Measurements from ENCODE around the gene WWOX. TPM values are rescaled to one million over a fixed set of nuclear protein-coding genes. Genes with fewer than 3 reads are reported as not detected.

Gene WWOX
- total RNA-seq, 3 donors from 2014 or later: 11.7 to 18.0 (median 13.8) TPM

DNA sequence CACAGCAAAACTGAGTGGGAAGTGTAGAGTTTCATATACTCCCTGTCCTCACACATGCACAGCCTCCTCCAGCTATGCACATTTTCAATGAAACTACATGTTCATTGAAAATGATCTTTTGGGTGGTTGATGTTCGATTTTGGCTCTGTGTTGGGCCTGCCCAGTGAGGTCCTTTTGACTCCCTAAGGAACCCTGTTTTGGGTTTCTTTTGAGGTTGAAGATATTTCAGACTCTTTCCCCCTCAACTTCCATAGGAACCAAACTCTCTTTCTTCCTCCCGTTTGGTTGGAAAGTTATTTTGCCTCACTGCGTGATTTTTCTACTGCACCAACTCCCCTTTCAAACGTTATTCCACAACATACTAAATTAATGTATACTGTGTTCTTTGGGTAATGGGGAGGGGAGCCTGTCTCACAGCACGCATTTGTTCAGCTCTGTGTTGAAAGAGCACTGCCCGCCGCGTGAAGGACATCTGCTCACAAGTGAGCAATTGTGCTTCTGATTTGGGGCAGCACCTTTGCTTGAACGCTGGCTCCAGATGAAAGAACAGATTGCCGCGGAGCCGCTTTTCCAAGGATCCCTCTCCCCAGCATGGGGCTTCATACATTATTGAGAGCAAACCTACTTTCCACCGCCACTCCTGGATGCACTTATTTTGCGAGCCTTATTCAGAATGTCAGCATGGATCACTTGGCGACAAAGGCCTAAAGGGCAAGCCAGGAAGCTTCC, 385.9 kb downstream of the WWOX start:
- ATAC-seq (no peak), DNase-seq (no peak)
- TF ChIP-seq CTCF (IDR thresholded peaks at IDR 0.05): no peak
- Histone ChIP-seq H3K9me3 (no peaks in the 10 kb centered on the region), H3K36me3 (ENCODE audit: low read depth) (no peaks in the 10 kb centered on the region), H3K4me1 (ENCODE audit: low read depth) (no peaks in the 10 kb centered on the region), H3K4me3 (no peak overlapping the region)
- intact Hi-C loops (cut with DNase I, micrococcal nuclease): no loop called here

DNA sequence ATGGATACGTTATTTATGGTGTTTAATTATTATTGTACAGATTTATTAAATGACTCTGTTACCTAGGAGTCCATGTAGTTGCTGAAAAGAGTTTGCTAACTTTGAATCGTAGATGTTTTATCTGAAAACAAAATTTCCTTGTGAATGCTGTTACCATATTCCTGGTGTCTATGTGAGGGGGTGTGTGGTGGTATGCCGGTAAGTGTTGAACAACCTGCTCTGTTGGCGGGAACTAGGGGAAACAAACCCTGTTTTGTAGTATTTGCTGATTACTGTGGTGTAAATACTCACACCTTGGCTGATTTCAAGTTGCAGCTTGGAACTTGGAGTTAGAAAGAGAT, 386.4 kb downstream of the WWOX start:
- ATAC-seq: no peak
- no peaks in the 10 kb centered on the region for H3K9me3 ChIP-seq
- no peaks in the 10 kb centered on the region for H3K4me1 ChIP-seq (ENCODE audit: low read depth)
- H3K4me3 ChIP-seq: no peak overlapping the region
- no peak for DNase-seq
- intact Hi-C loops (cut with DNase I, micrococcal nuclease): no loop called here
- H3K36me3 ChIP-seq (ENCODE audit: low read depth): no peaks in the 10 kb centered on the region
- no peak for TF ChIP-seq CTCF (IDR thresholded peaks at IDR 0.05)

DNA sequence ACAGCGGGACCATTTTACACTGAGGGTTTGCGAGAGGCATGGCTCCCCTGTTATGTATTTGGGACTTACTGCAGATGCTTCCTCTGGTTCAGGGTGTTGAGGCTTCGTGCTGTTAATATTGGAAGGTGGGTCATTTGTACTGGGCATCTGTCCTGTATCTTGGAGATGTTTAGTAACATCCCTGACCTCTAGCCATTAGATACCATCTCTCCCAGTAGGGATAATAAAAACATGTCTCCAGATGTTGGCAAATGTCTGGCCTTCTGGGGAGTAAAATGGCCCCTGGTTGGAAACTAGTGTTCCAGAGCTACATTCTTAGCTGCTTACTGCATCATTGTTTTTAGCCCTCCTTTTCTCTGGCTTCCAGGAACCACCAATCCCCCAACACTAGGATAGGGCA, 388.0 kb downstream of the WWOX start:
- no peak overlapping the region for H3K4me3 ChIP-seq
- no peak for ATAC-seq
- H3K36me3 ChIP-seq (ENCODE audit: low read depth): no peaks in the 10 kb centered on the region
- no peak for DNase-seq
- intact Hi-C loops (cut with DNase I, micrococcal nuclease): no loop called here
- no peaks in the 10 kb centered on the region for H3K9me3 ChIP-seq
- no peaks in the 10 kb centered on the region for H3K4me1 ChIP-seq (ENCODE audit: low read depth)
- TF ChIP-seq CTCF (IDR thresholded peaks at IDR 0.05): no peak

DNA sequence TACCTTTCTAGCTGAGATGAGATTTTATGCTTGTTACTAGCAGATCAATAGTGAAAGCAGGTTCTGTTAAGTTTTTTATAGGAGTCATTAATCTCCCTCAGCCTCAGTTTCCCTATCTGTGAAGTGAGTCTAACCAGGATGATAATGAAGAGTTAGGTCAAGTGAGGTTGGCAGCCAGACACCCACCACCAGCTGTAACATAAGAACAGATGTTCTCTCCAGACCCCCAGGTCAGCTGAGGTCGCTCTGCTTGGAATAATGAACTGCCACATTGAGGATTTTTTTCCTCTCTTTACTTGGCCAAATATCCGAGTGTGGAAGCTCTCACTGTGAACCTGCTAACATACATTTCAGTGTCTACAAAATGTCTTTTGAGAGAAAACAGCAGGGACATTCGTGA, 389.6 kb downstream of the WWOX start:
- intact Hi-C loops (cut with DNase I, micrococcal nuclease): no loop called here
- H3K4me3 ChIP-seq: no peak overlapping the region
- H3K9me3 ChIP-seq: no peaks in the 10 kb centered on the region
- ATAC-seq (no peak), DNase-seq (no peak)
- no peaks in the 10 kb centered on the region for H3K36me3 ChIP-seq (ENCODE audit: low read depth)
- no peaks in the 10 kb centered on the region for H3K4me1 ChIP-seq (ENCODE audit: low read depth)
- TF ChIP-seq CTCF (IDR thresholded peaks at IDR 0.05): no peak

- DNase-seq: no peak
- H3K36me3 ChIP-seq (ENCODE audit: low read depth): no peaks in the 10 kb centered on the region
- TF ChIP-seq CTCF (IDR thresholded peaks at IDR 0.05): no peak
- no peaks in the 10 kb centered on the region for H3K9me3 ChIP-seq
- no peak overlapping the region for H3K4me3 ChIP-seq
- intact Hi-C loops (cut with DNase I, micrococcal nuclease): no loop called here
- H3K4me1 ChIP-seq (ENCODE audit: low read depth): no peaks in the 10 kb centered on the region
- no peak for ATAC-seq
Observed at GRCh38 chr16:78489631-78490030, 390.2 kb downstream of the WWOX start.

- Histone ChIP-seq H3K4me3 (no peak overlapping the region), H3K36me3 (ENCODE audit: low read depth) (no peaks in the 10 kb centered on the region), H3K9me3 (no peaks in the 10 kb centered on the region), H3K4me1 (ENCODE audit: low read depth) (no peaks in the 10 kb centered on the region)
- DNase-seq: no peak
- intact Hi-C loops (cut with DNase I, micrococcal nuclease): no loop called here
- TF ChIP-seq CTCF (IDR thresholded peaks at IDR 0.05): no peak
- ATAC-seq: no peak
Observed at GRCh38 chr16:78490431-78490830, 391.0 kb downstream of the WWOX start.
